GM23338 (cell line): Measurements from ENCODE around the gene DGKE. TPM values are rescaled to one million over a fixed set of nuclear protein-coding genes. Genes with fewer than 3 reads are reported as not detected.

Experiments
- ATAC-seq: fragments of 200-7000 bp; cut with Tn5 transposase; 3 replicates; pipeline ENCODE4 v1.9.1; 2020
- DNase-seq: peaks from one replicate; pipeline ENCODE4 v3.0.0-alpha.2; 2015; ENCODE audit warnings: low spot score
- H2AFZ ChIP-seq: fragments of 200-600 bp; sonication (generic); 2 replicates; pipeline ENCODE4 v1.8.0; 2016; ENCODE audit warnings: antibody characterized with exemption, mild to moderate bottlenecking, moderate library complexity
- H3F3A ChIP-seq: fragments of 200-600 bp; sonication (generic); replicated peaks from 2 replicates; pipeline ENCODE4 v1.8.0; 2017; ENCODE audit warnings: antibody characterized with exemption, mixed run types, low read depth
- H3K27ac ChIP-seq: fragments of 200-600 bp; sonication (generic); 2 replicates; pipeline ENCODE4 v1.6.1; 2016; ENCODE audit warnings: low read depth
- H3K27me3 ChIP-seq: fragments of 200-600 bp; sonication (generic); 2 replicates; pipeline ENCODE4 v1.8.0; 2016; ENCODE audit warnings: mild to moderate bottlenecking, mixed run types, moderate library complexity; ENCODE audit not compliant: insufficient read depth
- H3K36me3 ChIP-seq: fragments of 200-600 bp; sonication (generic); 2 replicates; pipeline ENCODE4 v1.8.0; 2016; ENCODE audit warnings: mild to moderate bottlenecking; ENCODE audit not compliant: insufficient read depth
- H3K4me1 ChIP-seq: fragments of 200-600 bp; sonication (generic); 2 replicates; pipeline ENCODE4 v1.8.0; 2016; ENCODE audit warnings: mild to moderate bottlenecking, moderate library complexity; ENCODE audit not compliant: insufficient read depth
- H3K4me2 ChIP-seq: fragments of 200-600 bp; sonication (generic); 2 replicates; pipeline ENCODE4 v1.7.1; 2017; ENCODE audit warnings: mixed run types
- H3K4me3 ChIP-seq: fragments of 200-600 bp; sonication (generic); 2 replicates; pipeline ENCODE4 v1.6.1; 2016; ENCODE audit warnings: mixed run types
- H3K79me2 ChIP-seq: fragments of 200-600 bp; sonication (generic); replicated peaks from 2 replicates; pipeline ENCODE4 v1.8.0; 2017; ENCODE audit warnings: mild to moderate bottlenecking; ENCODE audit not compliant: insufficient read depth
- H3K9me2 ChIP-seq: fragments of 200-600 bp; sonication (generic); 2 replicates; pipeline ENCODE4 v1.8.0; 2017; ENCODE audit not compliant: insufficient read depth
- H4K20me1 ChIP-seq: fragments of 200-600 bp; sonication (generic); replicated peaks from 2 replicates; pipeline ENCODE4 v1.8.0; 2017; ENCODE audit warnings: mild to moderate bottlenecking; ENCODE audit not compliant: insufficient read depth
- H3K27ac Mint-ChIP-seq: 2 replicates; pipeline ENCODE4 v1.8.0; 2020; ENCODE audit warnings: inconsistent platforms, mild to moderate bottlenecking, moderate library complexity, mixed read lengths
- H3K27me3 Mint-ChIP-seq: 3 replicates; pipeline ENCODE4 v1.8.0; 2022; ENCODE audit warnings: low read depth, mild to moderate bottlenecking, moderate library complexity, mixed read lengths, inconsistent platforms; ENCODE audit not compliant: insufficient read depth, poor library complexity
- H3K36me3 Mint-ChIP-seq: 3 replicates; pipeline ENCODE4 v1.8.0; 2021; ENCODE audit warnings: low read depth, mild to moderate bottlenecking, inconsistent platforms, moderate library complexity, mixed read lengths
- H3K4me1 Mint-ChIP-seq: 3 replicates; pipeline ENCODE4 v1.8.0; 2020; ENCODE audit warnings: mild to moderate bottlenecking, inconsistent platforms, mixed read lengths
- H3K4me3 Mint-ChIP-seq: 3 replicates; pipeline ENCODE4 v1.8.0; 2021; ENCODE audit warnings: moderate library complexity, mild to moderate bottlenecking, inconsistent platforms, mixed read lengths
- H3K9me3 Mint-ChIP-seq: 3 replicates; pipeline ENCODE4 v1.8.0; 2020; ENCODE audit warnings: moderate library complexity, mild to moderate bottlenecking, inconsistent platforms, mixed read lengths
- CREB1 ChIP-seq: fragments of 250-450 bp; sonication (Bioruptor Pico); IDR thresholded peaks from 2 replicates; pipeline ENCODE4 v1.5.0; 2020; ENCODE audit warnings: low read depth, mild to moderate bottlenecking, moderate library complexity
- ETS1 ChIP-seq: IDR thresholded peaks from 2 replicates; pipeline ENCODE4 v1.6.1; 2016; ENCODE audit warnings: antibody characterized with exemption
- EZH2 ChIP-seq: fragments of 200-600 bp; sonication (generic); IDR thresholded peaks from one replicate; pipeline ENCODE4 v1.8.0; 2017; ENCODE audit warnings: antibody characterized with exemption, mild to moderate bottlenecking, low read depth; ENCODE audit not compliant: unreplicated experiment
- EZH2phosphoT487 ChIP-seq: fragments of 200-600 bp; sonication (generic); IDR thresholded peaks from one replicate; pipeline ENCODE4 v1.8.1; 2018; ENCODE audit warnings: antibody characterized with exemption; ENCODE audit not compliant: unreplicated experiment
- JUNB ChIP-seq: IDR thresholded peaks from one replicate; pipeline ENCODE4 v1.6.1; 2016; ENCODE audit warnings: antibody characterized with exemption; ENCODE audit not compliant: unreplicated experiment
- NANOG ChIP-seq: IDR thresholded peaks from 2 replicates; pipeline ENCODE4 v1.6.1; 2016; ENCODE audit warnings: antibody characterized with exemption, borderline replicate concordance
- POLR2AphosphoS5 ChIP-seq: IDR thresholded peaks from 2 replicates; pipeline ENCODE4 v1.6.1; 2016; ENCODE audit warnings: antibody characterized with exemption, low read depth
- REST ChIP-seq: IDR thresholded peaks from one replicate; pipeline ENCODE4 v1.6.1; 2018; ENCODE audit warnings: antibody characterized with exemption; ENCODE audit not compliant: unreplicated experiment
- STAT1 ChIP-seq: IDR thresholded peaks from one replicate; pipeline ENCODE4 v1.6.1; 2016; ENCODE audit warnings: antibody characterized with exemption; ENCODE audit not compliant: unreplicated experiment
- ZNF114 ChIP-seq: fragments of 250-450 bp; sonication (Bioruptor Pico); IDR thresholded peaks from 2 replicates; pipeline ENCODE4 v1.5.0; 2020; ENCODE audit warnings: mild to moderate bottlenecking, moderate library complexity
- ZNF331 ChIP-seq: fragments of 250-450 bp; sonication (Bioruptor Pico); IDR thresholded peaks from 2 replicates; pipeline ENCODE4 v1.5.0; 2020; ENCODE audit warnings: low read depth, mild to moderate bottlenecking, moderate library complexity
- polyA plus RNA-seq: library from polyadenylated mRNA; unstranded; fragments of >200 nt; fragmentation: Nextera tagmentation; extraction: Ambion mirVana; gene quantifications from 2 replicates; pipeline ENCODE4 v1.2.1, GENCODE V29; 2016
- total RNA-seq: library from RNA; depleted of rRNA; stranded (reverse); fragments of >200 nt; shearing (Covaris generic); gene quantifications from 2 replicates; pipeline ENCODE4 v1.2.3, GENCODE V29; 2014
- TF ChIP-seq, protein P1 (sequence below), 2 experiments: fragments of 200-600 bp in 1 of 2; sonication (generic) in 1 of 2; conservative IDR thresholded peaks; 2 replicates each; pipeline versions ENCODE4 v1.5.1 to v1.6.1; 2016 to 2017; ENCODE audit warnings: antibody characterized with exemption in 2 of 2, low read depth in 2 of 2, mild to moderate bottlenecking in 2 of 2, moderate library complexity in 1 of 2
- TF ChIP-seq, protein P2 (sequence below): fragments of 250-450 bp; sonication (Bioruptor Pico); IDR thresholded peaks from 2 replicates; pipeline ENCODE4 v1.5.0; 2020; ENCODE audit warnings: mild to moderate bottlenecking, moderate library complexity

DGKE gene
- total and polyA plus RNA-seq, 2 experiments from 2014 or later: 3.9 to 10.1 TPM

GRCh38 chr17:56820207-56820606 lies 13.7 kb upstream of the DGKE start:
- TF ChIP-seq, protein P1, sequence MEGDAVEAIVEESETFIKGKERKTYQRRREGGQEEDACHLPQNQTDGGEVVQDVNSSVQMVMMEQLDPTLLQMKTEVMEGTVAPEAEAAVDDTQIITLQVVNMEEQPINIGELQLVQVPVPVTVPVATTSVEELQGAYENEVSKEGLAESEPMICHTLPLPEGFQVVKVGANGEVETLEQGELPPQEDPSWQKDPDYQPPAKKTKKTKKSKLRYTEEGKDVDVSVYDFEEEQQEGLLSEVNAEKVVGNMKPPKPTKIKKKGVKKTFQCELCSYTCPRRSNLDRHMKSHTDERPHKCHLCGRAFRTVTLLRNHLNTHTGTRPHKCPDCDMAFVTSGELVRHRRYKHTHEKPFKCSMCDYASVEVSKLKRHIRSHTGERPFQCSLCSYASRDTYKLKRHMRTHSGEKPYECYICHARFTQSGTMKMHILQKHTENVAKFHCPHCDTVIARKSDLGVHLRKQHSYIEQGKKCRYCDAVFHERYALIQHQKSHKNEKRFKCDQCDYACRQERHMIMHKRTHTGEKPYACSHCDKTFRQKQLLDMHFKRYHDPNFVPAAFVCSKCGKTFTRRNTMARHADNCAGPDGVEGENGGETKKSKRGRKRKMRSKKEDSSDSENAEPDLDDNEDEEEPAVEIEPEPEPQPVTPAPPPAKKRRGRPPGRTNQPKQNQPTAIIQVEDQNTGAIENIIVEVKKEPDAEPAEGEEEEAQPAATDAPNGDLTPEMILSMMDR (conservative IDR thresholded peaks at IDR 0.05; ENCODE audit: low read depth in 2 of 2): no peak
- TF ChIP-seq ZNF331 (CRISPR knock-in tag) (no peak), STAT1 (no peak), POLR2AphosphoS5 (no peak), EZH2phosphoT487 (no peak), ETS1 (no peak), EZH2 (no peak), NANOG (no peak), JUNB (no peak), CREB1 (CRISPR knock-in tag) (no peak), REST (no peak), ZNF114 (CRISPR knock-in tag) (no peak)
- TF ChIP-seq, protein P2, sequence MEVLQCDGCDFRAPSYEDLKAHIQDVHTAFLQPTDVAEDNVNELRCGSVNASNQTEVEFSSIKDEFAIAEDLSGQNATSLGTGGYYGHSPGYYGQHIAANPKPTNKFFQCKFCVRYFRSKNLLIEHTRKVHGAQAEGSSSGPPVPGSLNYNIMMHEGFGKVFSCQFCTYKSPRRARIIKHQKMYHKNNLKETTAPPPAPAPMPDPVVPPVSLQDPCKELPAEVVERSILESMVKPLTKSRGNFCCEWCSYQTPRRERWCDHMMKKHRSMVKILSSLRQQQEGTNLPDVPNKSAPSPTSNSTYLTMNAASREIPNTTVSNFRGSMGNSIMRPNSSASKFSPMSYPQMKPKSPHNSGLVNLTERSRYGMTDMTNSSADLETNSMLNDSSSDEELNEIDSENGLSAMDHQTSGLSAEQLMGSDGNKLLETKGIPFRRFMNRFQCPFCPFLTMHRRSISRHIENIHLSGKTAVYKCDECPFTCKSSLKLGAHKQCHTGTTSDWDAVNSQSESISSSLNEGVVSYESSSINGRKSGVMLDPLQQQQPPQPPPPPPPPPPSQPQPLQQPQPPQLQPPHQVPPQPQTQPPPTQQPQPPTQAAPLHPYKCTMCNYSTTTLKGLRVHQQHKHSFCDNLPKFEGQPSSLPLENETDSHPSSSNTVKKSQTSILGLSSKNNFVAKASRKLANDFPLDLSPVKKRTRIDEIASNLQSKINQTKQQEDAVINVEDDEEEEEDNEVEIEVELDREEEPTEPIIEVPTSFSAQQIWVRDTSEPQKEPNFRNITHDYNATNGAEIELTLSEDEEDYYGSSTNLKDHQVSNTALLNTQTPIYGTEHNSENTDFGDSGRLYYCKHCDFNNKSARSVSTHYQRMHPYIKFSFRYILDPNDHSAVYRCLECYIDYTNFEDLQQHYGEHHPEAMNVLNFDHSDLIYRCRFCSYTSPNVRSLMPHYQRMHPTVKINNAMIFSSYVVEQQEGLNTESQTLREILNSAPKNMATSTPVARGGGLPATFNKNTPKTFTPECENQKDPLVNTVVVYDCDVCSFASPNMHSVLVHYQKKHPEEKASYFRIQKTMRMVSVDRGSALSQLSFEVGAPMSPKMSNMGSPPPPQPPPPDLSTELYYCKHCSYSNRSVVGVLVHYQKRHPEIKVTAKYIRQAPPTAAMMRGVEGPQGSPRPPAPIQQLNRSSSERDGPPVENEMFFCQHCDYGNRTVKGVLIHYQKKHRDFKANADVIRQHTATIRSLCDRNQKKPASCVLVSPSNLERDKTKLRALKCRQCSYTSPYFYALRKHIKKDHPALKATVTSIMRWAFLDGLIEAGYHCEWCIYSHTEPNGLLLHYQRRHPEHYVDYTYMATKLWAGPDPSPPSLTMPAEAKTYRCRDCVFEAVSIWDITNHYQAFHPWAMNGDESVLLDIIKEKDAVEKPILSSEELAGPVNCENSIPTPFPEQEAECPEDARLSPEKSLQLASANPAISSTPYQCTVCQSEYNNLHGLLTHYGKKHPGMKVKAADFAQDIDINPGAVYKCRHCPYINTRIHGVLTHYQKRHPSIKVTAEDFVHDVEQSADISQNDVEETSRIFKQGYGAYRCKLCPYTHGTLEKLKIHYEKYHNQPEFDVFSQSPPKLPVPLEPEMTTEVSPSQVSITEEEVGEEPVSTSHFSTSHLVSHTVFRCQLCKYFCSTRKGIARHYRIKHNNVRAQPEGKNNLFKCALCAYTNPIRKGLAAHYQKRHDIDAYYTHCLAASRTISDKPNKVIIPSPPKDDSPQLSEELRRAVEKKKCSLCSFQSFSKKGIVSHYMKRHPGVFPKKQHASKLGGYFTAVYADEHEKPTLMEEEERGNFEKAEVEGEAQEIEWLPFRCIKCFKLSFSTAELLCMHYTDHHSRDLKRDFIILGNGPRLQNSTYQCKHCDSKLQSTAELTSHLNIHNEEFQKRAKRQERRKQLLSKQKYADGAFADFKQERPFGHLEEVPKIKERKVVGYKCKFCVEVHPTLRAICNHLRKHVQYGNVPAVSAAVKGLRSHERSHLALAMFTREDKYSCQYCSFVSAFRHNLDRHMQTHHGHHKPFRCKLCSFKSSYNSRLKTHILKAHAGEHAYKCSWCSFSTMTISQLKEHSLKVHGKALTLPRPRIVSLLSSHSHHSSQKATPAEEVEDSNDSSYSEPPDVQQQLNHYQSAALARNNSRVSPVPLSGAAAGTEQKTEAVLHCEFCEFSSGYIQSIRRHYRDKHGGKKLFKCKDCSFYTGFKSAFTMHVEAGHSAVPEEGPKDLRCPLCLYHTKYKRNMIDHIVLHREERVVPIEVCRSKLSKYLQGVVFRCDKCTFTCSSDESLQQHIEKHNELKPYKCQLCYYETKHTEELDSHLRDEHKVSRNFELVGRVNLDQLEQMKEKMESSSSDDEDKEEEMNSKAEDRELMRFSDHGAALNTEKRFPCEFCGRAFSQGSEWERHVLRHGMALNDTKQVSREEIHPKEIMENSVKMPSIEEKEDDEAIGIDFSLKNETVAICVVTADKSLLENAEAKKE (CRISPR knock-in tag): no peak
- H3K9me2 ChIP-seq: no peaks in the 10 kb centered on the region
- ATAC-seq (no peak), DNase-seq (no peak)
- H3K27ac ChIP-seq: no peak overlapping the region
- Mint-ChIP-seq H3K36me3 (peaks cover 3% of the 10 kb centered on the region; the same call in 1 of the 3 replicates), H3K4me3 (no peak overlapping the region), H3K4me1 (peaks cover 6% of the 10 kb centered on the region; the same call in 2 of the 3 replicates), H3K27ac (no peak overlapping the region), H3K27me3 (peaks cover 8% of the 10 kb centered on the region), H3K9me3 (no peaks in the 10 kb centered on the region)
- no peaks in the 10 kb centered on the region for H4K20me1 ChIP-seq
- H3K4me3 ChIP-seq: no peak overlapping the region
- H3K36me3 ChIP-seq: no peaks in the 10 kb centered on the region
- no peak overlapping the region for H3K4me2 ChIP-seq
- H3K27me3 ChIP-seq: no peaks in the 10 kb centered on the region
- H3K79me2 ChIP-seq: no peaks in the 10 kb centered on the region
- no peaks in the 10 kb centered on the region for H3F3A ChIP-seq
- no peak overlapping the region for H2AFZ ChIP-seq
- H3K4me1 ChIP-seq: 0 out of 2 replicates have a peak, but pooled peaks cover 5% of the 10 kb centered on the region
